Measurements from ENCODE around the gene INPP5D.
A peak's percentile ranks its signal among the peaks of the same experiment; 100 is the strongest.
"Not testable (repeated sequence)": the region's sequence is repeated elsewhere in the genome, so short reads cannot be mapped to it uniquely, and the experiment has no call there.

Gene INPP5D

GRCh38 chr2:233051241-233052149 is 8.6 kb upstream of the INPP5D start:
- POLR2A ChIA-PET (ENCODE audit: low non-redundant PET), result no interaction called here
- peak overlapping the region; percentile 85 for H3K27ac ChIP-seq
- CTCF ChIA-PET, result interaction anchor here (0.6 kb wide), 1 partner anchor 163 kb away, joined by 3 read pairs; no protein-coding TSS in a partner anchor
- TF ChIP-seq, protein P1, sequence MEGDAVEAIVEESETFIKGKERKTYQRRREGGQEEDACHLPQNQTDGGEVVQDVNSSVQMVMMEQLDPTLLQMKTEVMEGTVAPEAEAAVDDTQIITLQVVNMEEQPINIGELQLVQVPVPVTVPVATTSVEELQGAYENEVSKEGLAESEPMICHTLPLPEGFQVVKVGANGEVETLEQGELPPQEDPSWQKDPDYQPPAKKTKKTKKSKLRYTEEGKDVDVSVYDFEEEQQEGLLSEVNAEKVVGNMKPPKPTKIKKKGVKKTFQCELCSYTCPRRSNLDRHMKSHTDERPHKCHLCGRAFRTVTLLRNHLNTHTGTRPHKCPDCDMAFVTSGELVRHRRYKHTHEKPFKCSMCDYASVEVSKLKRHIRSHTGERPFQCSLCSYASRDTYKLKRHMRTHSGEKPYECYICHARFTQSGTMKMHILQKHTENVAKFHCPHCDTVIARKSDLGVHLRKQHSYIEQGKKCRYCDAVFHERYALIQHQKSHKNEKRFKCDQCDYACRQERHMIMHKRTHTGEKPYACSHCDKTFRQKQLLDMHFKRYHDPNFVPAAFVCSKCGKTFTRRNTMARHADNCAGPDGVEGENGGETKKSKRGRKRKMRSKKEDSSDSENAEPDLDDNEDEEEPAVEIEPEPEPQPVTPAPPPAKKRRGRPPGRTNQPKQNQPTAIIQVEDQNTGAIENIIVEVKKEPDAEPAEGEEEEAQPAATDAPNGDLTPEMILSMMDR (conservative IDR thresholded peaks at IDR 0.05; ENCODE audit: low read depth), result no peak
- peak; percentile 77 for DNase-seq (ENCODE audit: low spot score)

GRCh38 chr2:233052517-233052916 is 7.6 kb upstream of the INPP5D start:
- H3K27ac ChIP-seq, result peak overlapping the region; percentile 85
- CTCF ChIA-PET; POLR2A ChIA-PET (ENCODE audit: low non-redundant PET); DNase-seq (ENCODE audit: low spot score): not testable (repeated sequence)

DNA sequence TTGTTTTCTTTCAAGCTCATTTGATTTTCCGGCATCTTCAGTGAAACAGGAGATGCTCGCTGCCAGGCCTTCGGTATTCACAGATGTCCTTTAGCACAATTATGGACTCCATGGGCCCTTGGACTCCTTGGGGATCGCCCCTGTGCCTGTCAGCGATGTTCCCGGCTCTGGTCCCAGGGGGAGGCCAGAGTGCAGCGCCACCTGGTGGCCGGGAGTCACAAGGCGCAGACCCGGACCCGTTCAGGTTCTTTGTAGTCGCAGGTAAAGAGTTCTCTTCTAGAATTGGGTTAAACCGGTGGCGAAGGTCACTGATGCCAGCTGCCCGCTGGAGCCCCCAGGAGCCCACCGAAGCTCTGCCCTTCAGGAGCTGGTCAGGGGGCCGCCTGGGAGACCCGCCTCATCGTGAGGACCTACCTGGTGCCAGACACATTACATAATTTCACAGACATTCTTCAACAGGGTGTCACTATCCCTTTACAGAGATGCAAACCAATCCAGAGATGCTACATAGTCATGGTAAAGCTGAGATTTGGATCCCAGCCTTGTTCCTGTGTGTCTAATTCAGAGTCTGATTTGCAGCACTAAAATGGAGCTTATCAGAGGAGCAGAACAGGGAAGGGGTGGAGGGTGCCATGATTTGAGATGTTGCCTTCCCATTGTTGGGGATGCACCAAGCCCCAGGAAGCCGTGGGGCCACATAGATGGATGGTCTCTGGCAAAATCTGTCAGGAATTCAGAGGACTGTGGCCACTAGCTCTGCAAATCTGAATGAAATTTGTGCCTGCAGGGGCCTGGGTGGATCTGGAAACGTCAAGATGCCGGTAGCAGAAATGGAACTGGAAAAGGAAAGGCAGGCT is 6.0 kb upstream of the INPP5D start:
- DNase-seq (ENCODE audit: low spot score), result peak; percentile 82
- ChIA-PET POLR2A (ENCODE audit: low non-redundant PET) (no interaction called here), CTCF (interaction anchor here (0.5 to 2.2 kb wide), 19 partner anchors 9 to 451 kb away, joined by 3 to 11 read pairs (median 3); no protein-coding TSS in a partner anchor)
- H3K27ac ChIP-seq, result no peak overlapping the region
- TF ChIP-seq, protein P1 (conservative IDR thresholded peaks at IDR 0.05; ENCODE audit: low read depth), result peak; percentile 84

DNA sequence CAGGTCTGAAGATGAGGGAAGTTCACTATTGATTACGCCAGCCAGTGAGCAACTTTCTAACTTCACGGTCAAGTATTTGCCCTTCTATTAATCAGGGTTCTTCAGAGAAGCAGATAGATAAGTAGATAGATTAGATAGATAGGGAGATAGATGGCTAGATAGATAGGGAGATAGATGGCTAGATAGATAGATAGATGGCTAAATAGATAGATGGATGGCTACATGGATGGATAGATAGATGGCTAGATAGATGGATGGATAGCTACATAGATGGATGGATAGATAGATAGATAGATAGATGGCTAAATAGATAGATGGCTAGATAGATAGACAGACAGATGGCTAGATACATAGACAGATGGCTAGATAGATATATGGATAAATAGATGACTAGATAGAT is 4.8 kb upstream of the INPP5D start:
- H3K27ac ChIP-seq, result no peak overlapping the region
- DNase-seq (ENCODE audit: low spot score), result no peak
- POLR2A ChIA-PET (ENCODE audit: low non-redundant PET), result no interaction called here
- TF ChIP-seq, protein P1 (conservative IDR thresholded peaks at IDR 0.05; ENCODE audit: low read depth), result no peak
- CTCF ChIA-PET, result interaction anchor here (0.6 kb wide), 1 partner anchor 57 kb away, joined by 3 read pairs; no protein-coding TSS in a partner anchor

- TF ChIP-seq, protein P1 (conservative IDR thresholded peaks at IDR 0.05; ENCODE audit: low read depth), result no peak
- no peak for DNase-seq (ENCODE audit: low spot score)
- POLR2A ChIA-PET (ENCODE audit: low non-redundant PET), result no interaction called here
- no peak overlapping the region for H3K27ac ChIP-seq
- CTCF ChIA-PET, result interaction anchor here (0.6 kb wide), 2 partner anchors 26 to 213 kb away, joined by 3 to 6 read pairs; no protein-coding TSS in a partner anchor
Measured at GRCh38 chr2:233056961-233057605, 3.1 kb upstream of the INPP5D start.

DNA sequence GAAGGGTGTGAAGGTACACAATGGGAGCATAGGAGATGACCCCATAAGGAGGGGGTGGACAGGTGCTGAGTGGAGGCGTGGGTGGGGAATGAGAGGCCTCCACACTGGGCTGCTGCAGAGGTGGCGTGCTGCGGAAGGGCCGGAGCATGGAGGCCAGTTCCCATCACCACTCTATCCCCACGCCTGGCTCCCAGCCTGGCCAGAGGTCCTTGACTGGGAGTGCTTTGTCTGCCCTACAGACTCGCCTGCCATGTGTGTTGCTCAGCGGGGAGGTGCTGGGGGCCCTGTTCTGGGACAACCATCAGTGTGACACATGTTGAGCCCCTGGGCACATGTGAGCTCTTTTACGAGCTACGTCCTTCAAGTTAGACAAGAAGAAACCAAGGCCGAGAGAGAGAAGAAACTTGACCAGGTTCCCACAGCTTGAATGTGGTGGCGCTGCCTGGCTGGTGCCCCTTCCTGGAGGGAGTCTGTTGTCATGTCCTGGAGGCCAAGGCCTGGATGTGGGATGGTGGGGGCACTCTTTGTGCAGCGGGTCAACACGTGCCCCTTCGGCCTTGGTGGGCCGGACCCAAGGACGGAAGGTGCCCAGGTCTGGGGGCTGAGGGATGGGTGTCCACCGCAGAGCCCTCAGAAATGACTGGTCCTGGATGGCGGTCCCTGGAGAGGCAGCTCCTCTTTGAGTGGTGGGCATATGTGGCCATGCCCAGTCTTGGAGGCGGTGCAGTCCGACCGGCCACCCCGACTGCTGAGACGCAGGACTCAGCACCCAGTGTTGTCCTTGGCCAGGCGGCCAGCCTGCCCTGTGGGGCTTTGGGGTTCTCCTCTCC is 1.2 kb upstream of the INPP5D start:
- ChIA-PET POLR2A (ENCODE audit: low non-redundant PET) (no interaction called here), CTCF (interaction anchor here (0.5 to 0.7 kb wide), 2 partner anchors 28 to 117 kb away, joined by 3 read pairs; no protein-coding TSS in a partner anchor)
- H3K27ac ChIP-seq, result no peak overlapping the region
- no peak for DNase-seq (ENCODE audit: low spot score)
- TF ChIP-seq, protein P1 (conservative IDR thresholded peaks at IDR 0.05; ENCODE audit: low read depth), result no peak
